Dermis blood vessel endothelial cell (primary cell): ENCODE results near the gene PROZ. TPM values are rescaled to one million over a fixed set of nuclear protein-coding genes. Genes with fewer than 3 reads are reported as not detected.

Source experiments
- DNase-seq: peaks from one replicate; pipeline ENCODE4 v3.0.0; 2010
- total RNA-seq: library from RNA; depleted of rRNA; stranded (reverse); fragments of >200 nt; gene quantifications from 2 replicates; pipeline ENCODE4 v1.2.3, GENCODE V29; 2014

Gene PROZ
- total RNA-seq, 1 donor from 2014 or later = 0.17 TPM

GRCh38 chr13:113179374-113180230 is 21.2 kb downstream of the PROZ start:
- DNase-seq = peak; percentile 70

GRCh38 chr13:113182046-113182445 is 23.6 kb downstream of the PROZ start:
- DNase-seq = no peak

- DNase-seq = peak; percentile 44
These were observed 25.1 kb downstream of the PROZ start for GRCh38 chr13:113183450-113184129.

GRCh38 chr13:113184568-113185440 is 26.4 kb downstream of the PROZ start:
- DNase-seq = peak; percentile 29

- DNase-seq = no peak
These were observed 27.8 kb downstream of the PROZ start for GRCh38 chr13:113186061-113186900.

GRCh38 chr13:113187263-113187669 is 28.8 kb downstream of the PROZ start:
- peak; percentile 99 for DNase-seq

- DNase-seq = no peak
These were observed 29.6 kb downstream of the PROZ start for GRCh38 chr13:113187883-113188665.

- DNase-seq = no peak
These were observed 31.7 kb downstream of the PROZ start for GRCh38 chr13:113190181-113190580.

GRCh38 chr13:113192279-113192678 is 33.8 kb downstream of the PROZ start:
- DNase-seq = no peak

GRCh38 chr13:113192902-113193301 is 34.5 kb downstream of the PROZ start:
- DNase-seq = no peak

GRCh38 chr13:113195360-113195759 is 36.9 kb downstream of the PROZ start:
- no peak for DNase-seq

GRCh38 chr13:113196970-113197737 is 38.7 kb downstream of the PROZ start:
- no peak for DNase-seq

- DNase-seq = no peak
These were observed 43.4 kb downstream of the PROZ start for GRCh38 chr13:113201815-113202214.

GRCh38 chr13:113202912-113203311 is 44.5 kb downstream of the PROZ start:
- no peak for DNase-seq

GRCh38 chr13:113203507-113204377 is 45.3 kb downstream of the PROZ start:
- no peak for DNase-seq

GRCh38 chr13:113204378-113204734 is 45.9 kb downstream of the PROZ start:
- no peak for DNase-seq

GRCh38 chr13:113205428-113205931 is 47.0 kb downstream of the PROZ start:
- peak; percentile 72 for DNase-seq

- DNase-seq = no peak
These were observed 49.0 kb downstream of the PROZ start for GRCh38 chr13:113207460-113207859.

- DNase-seq = peak; percentile 73
These were observed 49.5 kb downstream of the PROZ start for GRCh38 chr13:113207890-113208420.
